ENCODE results near the gene GRN.

Gene GRN

GRCh38 chr17:44344939-44345453, at the start of gene GRN:
GRN (plus strand) TSS chr17:44345302; CDS start chr17:44349165, 3,863 bp downstream.
- DNase-seq = peak; percentile 89

- no peak for DNase-seq
Observed at GRCh38 chr17:44297975-44298374, 47.1 kb upstream of the GRN start.

GRCh38 chr17:44304651-44305050, 40.5 kb upstream of the GRN start:
- DNase-seq = no peak

- no peak for DNase-seq
Observed at GRCh38 chr17:44307387-44308186, 37.5 kb upstream of the GRN start.

- DNase-seq = peak; percentile 82
Observed at GRCh38 chr17:44308320-44308818, 36.7 kb upstream of the GRN start, which contains the start of gene RUNDC3A. RUNDC3A (plus strand) TSS chr17:44308601; CDS start chr17:44308833, 232 bp downstream.

- DNase-seq = no peak
Observed at GRCh38 chr17:44308865-44309264, 36.2 kb upstream of the GRN start.

- no peak for DNase-seq
Observed at GRCh38 chr17:44309472-44309871, 35.6 kb upstream of the GRN start.

- no peak for DNase-seq
Observed at GRCh38 chr17:44310188-44310587, 34.9 kb upstream of the GRN start.

- DNase-seq = no peak
Observed at GRCh38 chr17:44310609-44311376, 34.3 kb upstream of the GRN start.

- no peak for DNase-seq
Observed at GRCh38 chr17:44311562-44312181, 33.4 kb upstream of the GRN start.

GRCh38 chr17:44312396-44313104, 32.6 kb upstream of the GRN start:
- DNase-seq = no peak

GRCh38 chr17:44314031-44314430, 31.1 kb upstream of the GRN start:
- DNase-seq = no peak

- DNase-seq = no peak
Observed at GRCh38 chr17:44314524-44314868, 30.6 kb upstream of the GRN start.

GRCh38 chr17:44314869-44315661, 30.0 kb upstream of the GRN start:
- peak; percentile 54 for DNase-seq

- DNase-seq = no peak
Observed at GRCh38 chr17:44315760-44316731, 29.1 kb upstream of the GRN start.

- DNase-seq = no peak
Observed at GRCh38 chr17:44317545-44317944, 27.6 kb upstream of the GRN start.

- no peak for DNase-seq
Observed at GRCh38 chr17:44318077-44318892, 26.8 kb upstream of the GRN start.

GRCh38 chr17:44320066-44320465, 25.0 kb upstream of the GRN start:
- DNase-seq = no peak

Measured in stimulated activated CD4-positive, alpha-beta T cell treated with anti-CD3 and anti-CD28 coated beads, Interleukin-4, amount 100 ng/mL, for 24 hours (primary cell).